Spleen (tissue), 13 donors: ENCODE results near the gene ZNF485. TPM values are rescaled to one million over a fixed set of nuclear protein-coding genes. Genes with fewer than 3 reads are reported as not detected.
A peak's percentile ranks its signal among the peaks of the same experiment; 100 is the strongest.

ENCODE experiments used
- DNase-seq: peaks from one replicate; pipeline ENCODE4 v3.0.0-alpha.2; 2020
- H3K27ac ChIP-seq, 8 donors: fragments of 200-600 bp; sonication (generic) in 7 of 8; 1 replicate in 4 of 8; 2 replicates in 4 of 8; pipeline versions ENCODE4 v1.5.0 to v1.8.0; 2016 to 2021; ENCODE audit warnings: inconsistent platforms in 4 of 8, mild to moderate bottlenecking in 4 of 8, moderate library complexity in 1 of 8
- H3K27me3 ChIP-seq, 7 donors: fragments of 200-600 bp; sonication (generic) in 6 of 7; replicated peaks in 1 of 7; 1 replicate in 4 of 7; 2 replicates in 3 of 7; pipeline versions ENCODE4 v1.5.0 to v1.8.0; 2016 to 2021; ENCODE audit warnings: inconsistent platforms in 3 of 7, mild to moderate bottlenecking in 1 of 7
- H3K36me3 ChIP-seq, 6 donors: fragments of 200-600 bp; sonication (generic) in 5 of 6; 1 replicate in 4 of 6; 2 replicates in 2 of 6; pipeline versions ENCODE4 v1.5.0 to v1.8.0; 2016 to 2021; ENCODE audit warnings: inconsistent platforms in 2 of 6
- H3K4me1 ChIP-seq, 6 donors: fragments of 200-600 bp; sonication (generic) in 5 of 6; 1 replicate in 3 of 6; 2 replicates in 3 of 6; pipeline versions ENCODE4 v1.5.0 to v1.8.0; 2016 to 2021; ENCODE audit warnings: inconsistent platforms in 3 of 6
- H3K4me3 ChIP-seq, 8 donors: fragments of 200-600 bp; sonication (generic) in 7 of 8; 1 replicate in 4 of 8; 2 replicates in 4 of 8; pipeline versions ENCODE4 v1.5.0 to v1.8.0; 2016 to 2021; ENCODE audit warnings: inconsistent platforms in 4 of 8, mild to moderate bottlenecking in 4 of 8, moderate library complexity in 2 of 8
- H3K9me3 ChIP-seq, 8 donors: fragments of 200-600 bp; sonication (generic) in 7 of 8; 1 replicate in 4 of 8; 2 replicates in 4 of 8; pipeline versions ENCODE4 v1.5.0 to v1.8.0; 2016 to 2021; ENCODE audit warnings: inconsistent platforms in 4 of 8
- POLR2A ChIP-seq, 3 donors: fragments of 450-650 bp; IDR thresholded peaks; one replicate each; pipeline ENCODE4 v1.5.1; 2017; ENCODE audit warnings: antibody characterized with exemption in 3 of 3, mild to moderate bottlenecking in 1 of 3
- POLR2AphosphoS5 ChIP-seq, 3 donors: sonication (generic); formaldehyde crosslinking; IDR thresholded peaks; one replicate each; pipeline ENCODE4 v1.5.1; 2017; ENCODE audit warnings: antibody characterized with exemption in 3 of 3
- WGBS, 5 donors: extraction: QIAGEN DNeasy Blood & Tissue Kit in 3 of 5; methylation state at CpG; one replicate each; pipeline versions ENCODE4 v1.1.5 to v1.1.7; 2013 to 2018; 5-methylcytosine and 5-hydroxymethylcytosine counted together
- intact Hi-C: fragments of 100-400 bp; cut with DNase I; formaldehyde crosslinking; loops from one replicate; pipeline ENCODE4 v1.15.0; 2023; ENCODE audit warnings: low total_unique reads
- long read RNA-seq, 2 donors: transcript quantifications; one replicate each; lab custom pipeline, GENCODE V29; 2026
- polyA plus RNA-seq, 3 donors: library from polyadenylated mRNA; stranded (reverse); fragments of 200-250 nt; gene quantifications; one replicate each; pipeline ENCODE4 v1.2.1, GENCODE V29; 2013
- total RNA-seq, 7 donors: library from RNA; depleted of rRNA in 3 of 7; stranded (reverse); fragments of >200 nt in 3 of 7; fragmentation: NEBNext Ultra II Directional in 4 of 7; extraction: Animal tissue kit (Norgen Biotek cat#: 25700) in 4 of 7; gene quantifications; one replicate each; pipeline versions ENCODE4 v1.1.0 to v1.2.1, GENCODE V29; 2016 to 2021
- TF ChIP-seq, protein P1 (sequence below), 11 experiments: fragments of 200-600 bp in 7 of 11; fragments of 450-650 bp in 4 of 11; sonication (generic) in 4 of 11; IDR thresholded peaks in 8 of 11; conservative IDR thresholded peaks in 3 of 11; 1 replicate in 7 of 11; 2 replicates in 4 of 11; pipeline versions ENCODE4 v1.4.0 to v1.8.0; 2016 to 2021; ENCODE audit warnings: antibody characterized with exemption in 11 of 11, inconsistent platforms in 4 of 11, mild to moderate bottlenecking in 1 of 11
- donor health status: healthy with polysubstance abuse.
- donor health status: DM: no; HTN: no; CAD: no; lungs with moderate emphysema.
- donor health status: DM: no; HTN: no; CAD: no.
- donor health status: Bipolar disorder and iron deficiency.
- donor health status: healthy.
- donor health status: DM: no; HTN: no; CAD: no.
- donor health status: DM: yes; HTN: yes; CAD: no.

The ZNF485 gene
- 1 to 10 TPM; 3.1 to 8.0 (median 5.3) TPM for total RNA-seq
- 1 to 10 TPM; 3.3 to 4.2 (median 3.5) TPM for polyA plus RNA-seq
- long read RNA-seq, donor 1, partial matches to known transcripts = 0 of 2 reads
- long read RNA-seq, donor 1, other reads (novel, unspliced or antisense) = 0 of 2 reads
- long read RNA-seq, donor 2, partial matches to known transcripts = 0 of 1 reads
- long read RNA-seq, donor 2, other reads (novel, unspliced or antisense) = 0 of 1 reads

DNA sequence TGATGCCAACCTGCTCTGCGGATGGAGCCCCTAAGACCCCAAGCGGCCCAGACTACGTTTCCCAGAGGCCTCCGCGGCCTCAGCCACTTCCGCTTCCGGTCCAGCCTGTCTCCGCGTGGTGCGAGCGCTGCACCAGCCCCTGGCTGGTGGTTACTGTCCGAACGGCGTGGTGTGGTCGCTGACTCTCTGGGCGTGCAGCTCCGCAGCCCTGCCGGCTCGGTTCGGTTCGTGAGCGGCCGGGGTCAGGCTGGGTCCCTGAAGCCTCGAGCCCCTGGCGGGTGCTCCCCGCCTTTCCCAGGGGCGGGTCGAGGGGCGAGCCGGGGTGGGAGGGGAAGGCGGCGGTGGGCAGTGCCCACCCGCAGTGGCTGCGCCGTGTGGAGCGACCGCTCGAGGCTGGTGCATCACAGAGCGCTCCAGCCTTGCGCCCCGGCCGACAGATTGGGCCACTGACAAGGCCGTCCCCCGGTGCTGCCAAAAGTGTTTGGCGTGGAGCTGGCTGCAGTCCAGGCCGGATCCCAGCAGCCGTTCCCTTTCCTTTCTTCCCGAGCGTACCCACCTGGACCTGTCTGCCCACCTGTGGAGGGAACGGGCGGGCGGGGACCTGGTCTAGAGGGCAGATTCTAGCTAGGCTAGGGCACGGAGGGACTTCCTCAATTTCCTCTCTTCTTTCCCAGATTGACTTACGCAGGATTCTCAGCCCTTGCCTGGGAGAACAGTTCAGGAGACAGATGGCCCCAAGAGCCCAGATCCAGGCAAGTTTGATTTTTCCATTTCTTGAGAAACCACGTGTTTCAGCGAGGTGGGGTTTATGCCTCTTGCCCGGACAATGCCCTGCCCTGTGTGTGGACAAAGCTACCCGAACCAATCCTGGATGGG lies at the start of gene ZNF485:
Gene ZNF485, plus strand, starts transcription at position 116 of the 876 bp plus-strand sequence. Its CDS starts 613 bp downstream, at position 729.
- H3K4me1 ChIP-seq = peaks cover 0 to 28% (median 14%) of the 10 kb centered on the region in 6 donors
- peak; percentile 94 for DNase-seq
- H3K9me3 ChIP-seq = peaks cover 0 to 8% (median under 1%) of the 10 kb centered on the region in 8 donors
- H3K36me3 ChIP-seq = peaks cover 0 to 36% (median 14%) of the 10 kb centered on the region in 6 donors
- H3K27me3 ChIP-seq = no peaks in the 10 kb centered on the region
- TF ChIP-seq POLR2A (IDR thresholded peaks at IDR 0.05) (no peak), POLR2AphosphoS5 (IDR thresholded peaks at IDR 0.05) (peak; percentile 89 to 90 (median 90))
- TF ChIP-seq, protein P1, sequence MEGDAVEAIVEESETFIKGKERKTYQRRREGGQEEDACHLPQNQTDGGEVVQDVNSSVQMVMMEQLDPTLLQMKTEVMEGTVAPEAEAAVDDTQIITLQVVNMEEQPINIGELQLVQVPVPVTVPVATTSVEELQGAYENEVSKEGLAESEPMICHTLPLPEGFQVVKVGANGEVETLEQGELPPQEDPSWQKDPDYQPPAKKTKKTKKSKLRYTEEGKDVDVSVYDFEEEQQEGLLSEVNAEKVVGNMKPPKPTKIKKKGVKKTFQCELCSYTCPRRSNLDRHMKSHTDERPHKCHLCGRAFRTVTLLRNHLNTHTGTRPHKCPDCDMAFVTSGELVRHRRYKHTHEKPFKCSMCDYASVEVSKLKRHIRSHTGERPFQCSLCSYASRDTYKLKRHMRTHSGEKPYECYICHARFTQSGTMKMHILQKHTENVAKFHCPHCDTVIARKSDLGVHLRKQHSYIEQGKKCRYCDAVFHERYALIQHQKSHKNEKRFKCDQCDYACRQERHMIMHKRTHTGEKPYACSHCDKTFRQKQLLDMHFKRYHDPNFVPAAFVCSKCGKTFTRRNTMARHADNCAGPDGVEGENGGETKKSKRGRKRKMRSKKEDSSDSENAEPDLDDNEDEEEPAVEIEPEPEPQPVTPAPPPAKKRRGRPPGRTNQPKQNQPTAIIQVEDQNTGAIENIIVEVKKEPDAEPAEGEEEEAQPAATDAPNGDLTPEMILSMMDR (IDR thresholded peaks at IDR 0.05 in 8 of 11, conservative IDR thresholded peaks at IDR 0.05 in 3 of 11) = peak in 2 of 11 experiments; percentile 12 to 29
- H3K4me3 ChIP-seq = peak within 1 kb of the TSS; percentile 58 to 99 (median 91)
- intact Hi-C loops = no loop called here
- WGBS, 5 donors = 4 to 12% (median 5%) methylated on average over 27 to 58 of the region's 58 CpGs
- H3K27ac ChIP-seq = peak within 1 kb of the TSS; percentile 2 to 84 (median 75)

DNA sequence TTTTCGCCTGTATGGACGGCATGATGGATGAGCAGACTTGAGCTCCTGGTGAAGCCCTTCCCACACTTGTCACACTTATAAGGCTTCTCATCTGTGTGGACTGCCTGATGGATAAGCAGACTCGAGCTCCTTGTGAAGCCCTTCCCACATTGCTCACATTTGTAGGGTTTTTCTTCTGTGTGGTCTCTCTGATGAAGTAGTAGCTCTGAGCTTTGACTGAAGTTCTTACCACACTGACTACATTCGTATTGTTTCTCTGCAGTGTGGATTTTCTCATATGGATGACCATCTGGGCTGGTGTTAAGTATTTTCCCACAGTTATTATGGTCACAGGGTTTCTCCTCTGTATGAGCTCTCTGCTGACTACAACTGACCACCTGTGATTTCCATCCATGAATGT lies 49.0 kb upstream of the ZNF485 start:
- TF ChIP-seq POLR2A (IDR thresholded peaks at IDR 0.05) (no peak), POLR2AphosphoS5 (IDR thresholded peaks at IDR 0.05) (no peak)
- TF ChIP-seq, protein P1 (IDR thresholded peaks at IDR 0.05 in 8 of 11, conservative IDR thresholded peaks at IDR 0.05 in 3 of 11) = no peak
- no peaks in the 10 kb centered on the region for H3K4me1 ChIP-seq
- H3K4me3 ChIP-seq = no peak overlapping the region
- DNase-seq = no peak
- 88 to 96% (median 92%) methylated on average over 4 of the region's 4 CpGs for WGBS, 5 donors
- peaks cover 0 to 93% (median 82%) of the 10 kb centered on the region in 8 donors for H3K9me3 ChIP-seq
- no peak overlapping the region for H3K27ac ChIP-seq
- H3K27me3 ChIP-seq = no peaks in the 10 kb centered on the region
- intact Hi-C loops = no loop called here
- peaks cover 0 to 53% (median 25%) of the 10 kb centered on the region in 6 donors for H3K36me3 ChIP-seq

DNA sequence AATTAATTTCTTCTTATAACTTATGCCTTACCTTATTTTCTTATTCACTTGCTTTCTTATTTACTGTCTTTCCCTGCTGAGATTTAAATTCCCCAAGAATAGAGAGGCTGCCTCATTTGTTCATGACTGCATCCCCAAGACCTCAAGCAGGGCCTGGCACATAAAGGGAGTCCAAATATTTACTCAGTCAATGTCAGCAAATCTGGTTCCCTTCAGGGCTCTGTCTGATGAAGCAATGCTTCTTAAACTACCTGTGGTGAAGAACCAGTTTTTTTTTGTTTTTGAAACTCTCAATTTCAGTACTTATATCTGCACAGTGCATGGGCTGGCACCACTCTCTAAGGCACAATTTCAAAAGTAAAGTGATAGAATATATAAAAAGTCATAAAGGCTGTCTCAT lies 36.6 kb upstream of the ZNF485 start:
- TF ChIP-seq, protein P1 (IDR thresholded peaks at IDR 0.05 in 8 of 11, conservative IDR thresholded peaks at IDR 0.05 in 3 of 11) = no peak
- TF ChIP-seq POLR2AphosphoS5 (IDR thresholded peaks at IDR 0.05) = no peak
- no peak for TF ChIP-seq POLR2A (IDR thresholded peaks at IDR 0.05)
- H3K4me1 ChIP-seq = peaks cover 3 to 34% (median 11%) of the 10 kb centered on the region in 6 donors
- DNase-seq = no peak
- intact Hi-C loops = no loop called here
- peaks cover 0 to 13% (median 0%) of the 10 kb centered on the region in 8 donors for H3K9me3 ChIP-seq
- H3K36me3 ChIP-seq = peaks cover 0 to 45% (median 0%) of the 10 kb centered on the region in 6 donors
- peaks cover 0 to 6% (median 0%) of the 10 kb centered on the region in 7 donors for H3K27me3 ChIP-seq
- no peak overlapping the region for H3K27ac ChIP-seq
- no peak overlapping the region for H3K4me3 ChIP-seq

DNA sequence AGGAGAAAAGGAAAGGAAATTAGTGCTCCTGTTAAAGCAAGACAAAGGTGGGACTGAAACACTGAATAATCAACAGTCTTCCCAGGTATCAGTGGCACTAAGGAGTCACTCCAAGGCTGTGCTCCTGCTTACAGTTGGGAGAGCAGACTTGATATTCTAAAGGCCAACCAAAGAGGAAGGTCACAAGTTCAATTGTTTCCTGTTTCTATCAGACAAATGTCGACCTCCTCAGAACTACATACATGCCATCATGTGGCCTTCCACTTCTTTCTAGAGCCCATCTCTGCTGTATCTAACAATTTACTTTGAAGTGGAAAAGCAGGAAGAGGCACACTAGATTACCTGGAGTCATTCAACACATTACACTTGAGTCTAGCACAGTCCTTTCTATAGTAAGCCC lies 35.3 kb upstream of the ZNF485 start:
- 0 to 13% (median 4%) methylated on average over 1 of the region's 1 CpG for WGBS, 5 donors

More for the DNA sequence above, 35.3 kb upstream of the ZNF485 start:
- Histone ChIP-seq H3K9me3 (peaks cover 0 to 9% (median 0%) of the 10 kb centered on the region in 8 donors), H3K27ac (no peak overlapping the region), H3K4me3 (no peak overlapping the region), H3K27me3 (peaks cover 0 to 6% (median 0%) of the 10 kb centered on the region in 7 donors), H3K36me3 (peaks cover 0 to 36% (median 0%) of the 10 kb centered on the region in 6 donors), H3K4me1 (peaks cover 9 to 46% (median 17%) of the 10 kb centered on the region in 6 donors)
- TF ChIP-seq, protein P1 (IDR thresholded peaks at IDR 0.05 in 8 of 11, conservative IDR thresholded peaks at IDR 0.05 in 3 of 11) = no peak
- intact Hi-C loops = no loop called here
- no peak for DNase-seq
